MCF 10A (cell line): ENCODE measurements around the gene BICC1. TPM values are rescaled to one million over a fixed set of nuclear protein-coding genes. Genes with fewer than 3 reads are reported as not detected.

ENCODE experiments used
- BruUV-seq: library from RNA; stranded (reverse); fragments of 400-500 nt; replicated peaks from 2 replicates; lab custom pipeline; 2021; lab: Mats Ljungman, UMichigan
- CTCF ChIA-PET: fragments of 300-600 bp; sonication (Branson Sonifier 250); formaldehyde crosslinking; extraction: SDS; loops from one replicate; lab custom pipeline; 2021; ENCODE audit warnings: antibody characterized with exemption, inconsistent platforms; lab: Yijun Ruan, JAX
- POLR2A ChIA-PET: fragments of 300-600, 350-650 bp; sonication (Branson Sonifier 250); formaldehyde crosslinking; extraction: SDS; loops from one replicate; lab custom pipeline; 2020; ENCODE audit warnings: antibody characterized with exemption, inconsistent platforms; lab: Yijun Ruan, JAX
- DNase-seq: peaks from one replicate; pipeline ENCODE4 v3.0.0-alpha.2; 2018; ENCODE audit not compliant: unreplicated experiment
- H3K27ac Mint-ChIP-seq: one replicate; pipeline ENCODE4 v1.8.0; 2022; ENCODE audit warnings: mild to moderate bottlenecking, low read depth, mixed read lengths; ENCODE audit not compliant: unreplicated experiment
- H3K27me3 Mint-ChIP-seq: one replicate; pipeline ENCODE4 v1.8.0; 2022; ENCODE audit warnings: mixed read lengths; ENCODE audit not compliant: insufficient read depth, unreplicated experiment
- H3K36me3 Mint-ChIP-seq: one replicate; pipeline ENCODE4 v1.8.0; 2022; ENCODE audit warnings: mild to moderate bottlenecking, moderate library complexity, mixed read lengths; ENCODE audit not compliant: insufficient read depth, unreplicated experiment
- H3K4me1 Mint-ChIP-seq: one replicate; pipeline ENCODE4 v1.8.0; 2022; ENCODE audit warnings: mixed read lengths; ENCODE audit not compliant: insufficient read depth, unreplicated experiment
- H3K4me3 Mint-ChIP-seq: one replicate; pipeline ENCODE4 v1.8.0; 2022; ENCODE audit warnings: mild to moderate bottlenecking, moderate library complexity, mixed read lengths; ENCODE audit not compliant: unreplicated experiment
- H3K9me3 Mint-ChIP-seq: one replicate; pipeline ENCODE4 v1.8.0; 2022; ENCODE audit warnings: mixed read lengths; ENCODE audit not compliant: unreplicated experiment
- intact Hi-C: fragments of 100-400 bp; cut with micrococcal nuclease; formaldehyde crosslinking; loops from 2 replicates; pipeline ENCODE4 v1.14.1; 2022
- total RNA-seq: library from RNA; stranded (reverse); gene quantifications from 2 replicates; pipeline ENCODE4 v1.2.3, GENCODE V29; 2022
- TF ChIP-seq, protein P1 (sequence below): fragments of 200-600 bp; IDR thresholded peaks from one replicate; pipeline ENCODE4 v1.8.0; 2022; ENCODE audit warnings: antibody characterized with exemption, mild to moderate bottlenecking; ENCODE audit not compliant: unreplicated experiment

Gene BICC1
- total RNA-seq, 1 experiment from 2014 or later = 15.6 TPM

DNA sequence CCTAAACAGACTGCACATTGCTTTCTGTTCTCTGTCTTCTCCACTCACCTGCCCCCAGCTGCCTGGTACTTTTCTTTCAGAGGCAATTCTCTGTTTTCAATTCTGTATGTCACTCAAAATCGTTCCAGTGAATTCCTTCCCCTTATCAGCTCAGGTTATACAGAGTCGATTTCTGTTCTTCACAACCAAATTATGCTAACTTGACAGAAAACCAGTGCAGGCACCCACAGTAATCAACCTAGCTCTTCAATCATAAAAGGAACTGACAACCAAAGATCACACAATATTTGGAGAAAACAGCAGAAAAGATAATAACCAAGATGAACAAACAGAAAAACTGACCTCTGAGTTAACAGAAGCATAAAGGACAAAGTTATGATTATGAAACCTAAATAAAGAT, 360.5 kb downstream of the BICC1 start:
- no peaks in the 10 kb centered on the region for H3K36me3 Mint-ChIP-seq
- no peaks in the 10 kb centered on the region for H3K4me1 Mint-ChIP-seq
- no peak overlapping the region for H3K4me3 Mint-ChIP-seq
- TF ChIP-seq, protein P1, sequence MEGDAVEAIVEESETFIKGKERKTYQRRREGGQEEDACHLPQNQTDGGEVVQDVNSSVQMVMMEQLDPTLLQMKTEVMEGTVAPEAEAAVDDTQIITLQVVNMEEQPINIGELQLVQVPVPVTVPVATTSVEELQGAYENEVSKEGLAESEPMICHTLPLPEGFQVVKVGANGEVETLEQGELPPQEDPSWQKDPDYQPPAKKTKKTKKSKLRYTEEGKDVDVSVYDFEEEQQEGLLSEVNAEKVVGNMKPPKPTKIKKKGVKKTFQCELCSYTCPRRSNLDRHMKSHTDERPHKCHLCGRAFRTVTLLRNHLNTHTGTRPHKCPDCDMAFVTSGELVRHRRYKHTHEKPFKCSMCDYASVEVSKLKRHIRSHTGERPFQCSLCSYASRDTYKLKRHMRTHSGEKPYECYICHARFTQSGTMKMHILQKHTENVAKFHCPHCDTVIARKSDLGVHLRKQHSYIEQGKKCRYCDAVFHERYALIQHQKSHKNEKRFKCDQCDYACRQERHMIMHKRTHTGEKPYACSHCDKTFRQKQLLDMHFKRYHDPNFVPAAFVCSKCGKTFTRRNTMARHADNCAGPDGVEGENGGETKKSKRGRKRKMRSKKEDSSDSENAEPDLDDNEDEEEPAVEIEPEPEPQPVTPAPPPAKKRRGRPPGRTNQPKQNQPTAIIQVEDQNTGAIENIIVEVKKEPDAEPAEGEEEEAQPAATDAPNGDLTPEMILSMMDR = no peak
- DNase-seq = no peak
- CTCF ChIA-PET = interaction anchor here (0.6 to 0.7 kb wide), 2 partner anchors 28 to 797 kb away, joined by 3 read pairs; no protein-coding TSS in a partner anchor
- H3K27ac Mint-ChIP-seq = no peak overlapping the region
- H3K27me3 Mint-ChIP-seq = no peaks in the 10 kb centered on the region
- intact Hi-C loops = no loop called here
- no peaks in the 10 kb centered on the region for H3K9me3 Mint-ChIP-seq
- no TSS peak for BruUV-seq
- POLR2A ChIA-PET = interaction anchor here (0.7 kb wide), 2 partner anchors 65 to 134 kb away, joined by 3 to 4 read pairs; no protein-coding TSS in a partner anchor

Other genes with a start within 250 kb of the BICC1 start
- 5.2 TPM in 2 replicates for gene IPMK, start 245.0 kb upstream of the BICC1 start, total RNA-seq
- gene CISD1, start 243.7 kb upstream of the BICC1 start, total RNA-seq = 51.8 and 58.0 TPM in 2 replicates
- gene UBE2D1, start 177.9 kb upstream of the BICC1 start, total RNA-seq = 12.2 and 14.7 TPM in 2 replicates
- 44.4 and 62.3 TPM in 2 replicates for gene TFAM, start 127.5 kb upstream of the BICC1 start, total RNA-seq